Smooth muscle cell (in vitro differentiated cells): ENCODE data around the gene TRAF3. TPM values are rescaled to one million over a fixed set of nuclear protein-coding genes. Genes with fewer than 3 reads are reported as not detected.

Experiments
- DNase-seq: peaks from one replicate; lab custom pipeline; 2025; ENCODE audit not compliant: unreplicated experiment; lab: John Stamatoyannopoulos, UW
- H2AFZ ChIP-seq: fragments of 200-600 bp; sonication (generic); 2 replicates; pipeline ENCODE4 v1.6.0; 2016; ENCODE audit warnings: antibody characterized with exemption, low read depth, mild to moderate bottlenecking
- H3F3A ChIP-seq: fragments of 200-600 bp; sonication (generic); 2 replicates; pipeline ENCODE4 v1.6.0; 2017; ENCODE audit warnings: antibody characterized with exemption, low read depth
- H3K27ac ChIP-seq: fragments of 200-600 bp; sonication (generic); 2 replicates; pipeline ENCODE4 v1.5.1; 2016; ENCODE audit warnings: low read depth, mild to moderate bottlenecking
- H3K27me3 ChIP-seq: fragments of 200-600 bp; sonication (generic); 2 replicates; pipeline ENCODE4 v1.6.1; 2016; ENCODE audit warnings: low read depth, mild to moderate bottlenecking
- H3K36me3 ChIP-seq: fragments of 200-600 bp; sonication (generic); 2 replicates; pipeline ENCODE4 v1.5.1; 2016; ENCODE audit warnings: low read depth
- H3K4me1 ChIP-seq: fragments of 200-600 bp; sonication (generic); 2 replicates; pipeline ENCODE4 v1.5.1; 2016; ENCODE audit warnings: low read depth
- H3K4me2 ChIP-seq: fragments of 200-600 bp; sonication (generic); 2 replicates; pipeline ENCODE4 v1.6.0; 2016; ENCODE audit warnings: mild to moderate bottlenecking
- H3K4me3 ChIP-seq: fragments of 200-600 bp; sonication (generic); 2 replicates; pipeline ENCODE4 v1.5.1; 2016; ENCODE audit warnings: mild to moderate bottlenecking
- H3K79me2 ChIP-seq: fragments of 200-600 bp; sonication (generic); 2 replicates; pipeline ENCODE4 v1.6.0; 2016; ENCODE audit warnings: low read depth, mild to moderate bottlenecking
- H3K9ac ChIP-seq: fragments of 200-600 bp; sonication (generic); 2 replicates; pipeline ENCODE4 v1.6.0; 2016; ENCODE audit warnings: low read depth
- H3K9me3 ChIP-seq: fragments of 200-600 bp; sonication (generic); replicated peaks from 2 replicates; pipeline ENCODE4 v1.5.1; 2016; ENCODE audit warnings: low read depth
- H4K20me1 ChIP-seq: fragments of 200-600 bp; sonication (generic); 2 replicates; pipeline ENCODE4 v1.6.0; 2016; ENCODE audit warnings: low read depth
- CTCF ChIP-seq: fragments of 200-600 bp; sonication (generic); IDR thresholded peaks from 2 replicates; pipeline ENCODE4 v1.5.1; 2017; ENCODE audit warnings: borderline replicate concordance, mild to moderate bottlenecking, antibody characterized with exemption; ENCODE audit not compliant: insufficient read depth, poor library complexity, severe bottlenecking
- WGBS: methylation state at CpG from one replicate; pipeline ENCODE4 v1.1.7; 2016; ENCODE audit warnings: low lambda C conversion rate; 5-methylcytosine and 5-hydroxymethylcytosine counted together
- polyA plus RNA-seq: library from polyadenylated mRNA; unstranded; fragments of >200 nt; fragmentation: Nextera tagmentation; extraction: Ambion mirVana; gene quantifications from 2 replicates; pipeline ENCODE4 v1.2.1, GENCODE V29; 2016
- total RNA-seq: library from RNA; depleted of rRNA; stranded (reverse); fragments of >200 nt; gene quantifications from 2 replicates; pipeline ENCODE4 v1.2.3, GENCODE V29; 2014

Gene TRAF3
- total and polyA plus RNA-seq, 2 experiments from 2014 or later, result 9.4 to 24.6 TPM

- H3K27ac ChIP-seq, result no peak overlapping the region
- no peak for DNase-seq
- H3K9me3 ChIP-seq, result no peaks in the 10 kb centered on the region
- over 99% methylated on average over 8 of the region's 8 CpGs for WGBS
- H3K36me3 ChIP-seq, result peaks cover 6% of the 10 kb centered on the region
- TF ChIP-seq CTCF, result no peak
- H3K79me2 ChIP-seq, result no peaks in the 10 kb centered on the region
- H3K4me2 ChIP-seq, result no peak overlapping the region
- no peaks in the 10 kb centered on the region for H3F3A ChIP-seq
- H3K4me1 ChIP-seq, result no peaks in the 10 kb centered on the region
- H3K27me3 ChIP-seq, result no peaks in the 10 kb centered on the region
- H3K9ac ChIP-seq, result no peak overlapping the region
- no peak overlapping the region for H3K4me3 ChIP-seq
- no peak overlapping the region for H2AFZ ChIP-seq
- peaks cover 30% of the 10 kb centered on the region for H4K20me1 ChIP-seq
These were observed 91.8 kb downstream of the TRAF3 start for GRCh38 chr14:102868956-102869547.

- no peaks in the 10 kb centered on the region for H3K4me1 ChIP-seq
- peaks cover 35% of the 10 kb centered on the region for H4K20me1 ChIP-seq
- no peaks in the 10 kb centered on the region for H3K9me3 ChIP-seq
- H3K4me3 ChIP-seq, result no peak overlapping the region
- H3K27me3 ChIP-seq, result no peaks in the 10 kb centered on the region
- peaks cover 6% of the 10 kb centered on the region for H3K36me3 ChIP-seq
- no peak for TF ChIP-seq CTCF
- no peak overlapping the region for H3K27ac ChIP-seq
- H3F3A ChIP-seq, result no peaks in the 10 kb centered on the region
- DNase-seq, result no peak
- H3K4me2 ChIP-seq, result no peak overlapping the region
- no peak overlapping the region for H3K9ac ChIP-seq
- no peaks in the 10 kb centered on the region for H3K79me2 ChIP-seq
- H2AFZ ChIP-seq, result no peak overlapping the region
- WGBS, result 97% methylated on average over 21 of the region's 21 CpGs
These were observed 93.0 kb downstream of the TRAF3 start for GRCh38 chr14:102870246-102870645.

GRCh38 chr14:102870994-102871831 is 94.0 kb downstream of the TRAF3 start:
- Histone ChIP-seq H3K9ac (no peak overlapping the region), H3K36me3 (peaks cover 9% of the 10 kb centered on the region), H3K27ac (no peak overlapping the region), H3K4me3 (no peak overlapping the region), H3K4me1 (no peaks in the 10 kb centered on the region), H3F3A (no peaks in the 10 kb centered on the region), H2AFZ (no peak overlapping the region), H3K9me3 (no peaks in the 10 kb centered on the region), H4K20me1 (peaks cover 35% of the 10 kb centered on the region), H3K4me2 (no peak overlapping the region), H3K27me3 (no peaks in the 10 kb centered on the region), H3K79me2 (no peaks in the 10 kb centered on the region)
- DNase-seq, result no peak
- no peak for TF ChIP-seq CTCF
- 95% methylated on average over 10 of the region's 10 CpGs for WGBS
